Gastrocnemius medialis (tissue), 4 donors: ENCODE results near the gene SLC25A36.

ENCODE experiments used
- CTCF ChIP-seq, 5 experiments: fragments of 450-650 bp in 3 of 5; fragments of 200-600 bp in 2 of 5; sonication (generic) in 2 of 5; IDR thresholded peaks in 4 of 5; conservative IDR thresholded peaks in 1 of 5; 1 replicate in 4 of 5; 2 replicates in 1 of 5; pipeline ENCODE4 v1.5.1; 2016 to 2019; ENCODE audit warnings: antibody characterized with exemption in 5 of 5, mild to moderate bottlenecking in 3 of 5, moderate library complexity in 3 of 5
- POLR2A ChIP-seq, 2 donors: fragments of 450-650 bp; IDR thresholded peaks; one replicate each; pipeline ENCODE4 v1.6.1; 2017; ENCODE audit warnings: antibody characterized with exemption in 2 of 2, mild to moderate bottlenecking in 2 of 2, moderate library complexity in 2 of 2

- TF ChIP-seq CTCF (IDR thresholded peaks at IDR 0.05 in 4 of 5, conservative IDR thresholded peaks at IDR 0.05 in 1 of 5) (no peak), POLR2A (IDR thresholded peaks at IDR 0.05) (no peak)
Measured at GRCh38 chr3:140953028-140953960, 11.7 kb downstream of the SLC25A36 start.
